Measurements from ENCODE around the gene MBOAT1. TPM values are rescaled to one million over a fixed set of nuclear protein-coding genes. Genes with fewer than 3 reads are reported as not detected.

The MBOAT1 gene
- total RNA-seq, 1 experiment from 2014 or later, result 9.9 TPM

- Histone ChIP-seq H4K20me1 (ENCODE audit: control insufficient read depth, insufficient read depth, insufficient read length) (no peaks in the 10 kb centered on the region), H3K79me1 (ENCODE audit: insufficient read depth, low read depth, low read length, poor library complexity, severe bottlenecking) (no peaks in the 10 kb centered on the region), H3K23me2 (ENCODE audit: insufficient read length, low read depth, low read length, poor library complexity, severe bottlenecking) (no peaks in the 10 kb centered on the region), H3K9ac (ENCODE audit: extremely low read depth, insufficient read length, low read length) (no peak overlapping the region), H3K4me1 (ENCODE audit: insufficient read depth, low read length) (no peaks in the 10 kb centered on the region), H2BK15ac (ENCODE audit: low read depth, low read length) (no peak overlapping the region), H2BK12ac (ENCODE audit: insufficient read length, low read depth, low read length) (no peak overlapping the region), H3T11ph (ENCODE audit: low read length) (no peak overlapping the region), H3K23ac (ENCODE audit: insufficient read length, low read depth, low read length) (no peak overlapping the region), H2BK20ac (ENCODE audit: low read depth, low read length, poor library complexity, severe bottlenecking) (no peak overlapping the region), H3K4me2 (ENCODE audit: insufficient read depth, insufficient read length, low read length) (no peak overlapping the region), H2BK120ac (ENCODE audit: low read depth, low read length, poor library complexity, severe bottlenecking) (no peak overlapping the region), H3K14ac (ENCODE audit: insufficient read depth, low read length) (no peak overlapping the region), H3K27me3 (ENCODE audit: insufficient read depth, low read length) (no peaks in the 10 kb centered on the region), H2BK5ac (ENCODE audit: insufficient read length, low read length) (no peak overlapping the region), H3K4ac (ENCODE audit: low read depth, low read length) (no peak overlapping the region), H2AK5ac (ENCODE audit: insufficient read length, low read length) (no peak overlapping the region), H4K8ac (replicated peaks; ENCODE audit: insufficient read length, low read depth, low read length) (no peak overlapping the region), H3K56ac (ENCODE audit: insufficient read length, low read depth, low read length) (no peak overlapping the region), H3K9me3 (ENCODE audit: control insufficient read depth, low read depth, low read length) (no peaks in the 10 kb centered on the region), H2AFZ (ENCODE audit: low read length) (no peak overlapping the region), H3K27ac (ENCODE audit: insufficient read length, low read depth, low read length) (no peak overlapping the region), H3K79me2 (ENCODE audit: insufficient read depth, low read length) (no peaks in the 10 kb centered on the region), H3K18ac (ENCODE audit: insufficient read length, low read depth, low read length) (no peak overlapping the region), H4K5ac (ENCODE audit: insufficient read length, low read depth, low read length) (no peak overlapping the region), H4K91ac (ENCODE audit: insufficient read length, low read depth, low read length) (no peak overlapping the region)
- TF ChIP-seq CTCF (conservative IDR thresholded peaks at IDR 0.05), result no peak
- no peaks in the 10 kb centered on the region; a peak in 1 of 7 replicates for H3K36me3 Mint-ChIP-seq (ENCODE audit: insufficient read depth in 1 of 3, low read depth in 3 of 3)
- no peak for DNase-seq
- H3K27ac Mint-ChIP-seq, result no peak overlapping the region
- peaks cover 0 to 4% of the 10 kb centered on the region in 2 experiments; a peak in 3 of 5 replicates for H3K9me3 Mint-ChIP-seq
- no peaks in the 10 kb centered on the region for H3K4me1 Mint-ChIP-seq
- WGBS (ENCODE audit: extremely low coverage, insufficient read length, low lambda C conversion rate), result no CpG with 5 or more reads among the region's 48 CpGs
- H3K27me3 Mint-ChIP-seq (ENCODE audit: low read depth), result no peaks in the 10 kb centered on the region
- H3K4me3 Mint-ChIP-seq, result no peak overlapping the region
Observed at GRCh38 chr6:20259316-20260049, 47.2 kb upstream of the MBOAT1 start.
